SK-N-SH (cell line): Measurements from ENCODE around the gene TNFSF15. TPM values are rescaled to one million over a fixed set of nuclear protein-coding genes. Genes with fewer than 3 reads are reported as not detected.

Experiments used
- CTCF ChIA-PET: fragments of 300-600, 350-600 bp; formaldehyde crosslinking; extraction: SDS; loops from one replicate; lab custom pipeline; 2021; lab: Yijun Ruan, JAX
- POLR2A ChIA-PET: fragments of 350-600 bp; sonication (Branson Sonifier 250); formaldehyde crosslinking; extraction: SDS; loops from one replicate; lab custom pipeline; 2020; ENCODE audit warnings: antibody characterized with exemption, inconsistent platforms; lab: Yijun Ruan, JAX
- DNase-seq: peaks from one replicate; pipeline ENCODE4 v3.0.0; 2012
- H2AFZ ChIP-seq: fragments of 200-600 bp; sonication (generic); 2 replicates; pipeline ENCODE4 v1.8.1; 2016; ENCODE audit warnings: antibody characterized with exemption, mild to moderate bottlenecking, low read depth
- H3F3A ChIP-seq: fragments of 200-600 bp; sonication (generic); replicated peaks from 2 replicates; pipeline ENCODE3; 2016; ENCODE audit warnings: antibody characterized with exemption, mild to moderate bottlenecking; ENCODE audit not compliant: insufficient read depth
- H3K27ac ChIP-seq, 2 experiments: fragments of 200-500 bp in 1 of 2; fragments of 200-600 bp in 1 of 2; sonication (Bioruptor generic) in 1 of 2; sonication (generic), shearing (Covaris generic) in 1 of 2; 2 replicates each; pipeline versions ENCODE4 v1.5.1 to v1.6.1; 2014 to 2016; ENCODE audit warnings: low read depth in 2 of 2, inconsistent platforms in 1 of 2, low read length in 1 of 2, mild to moderate bottlenecking in 1 of 2, mixed read lengths in 1 of 2
- H3K27me3 ChIP-seq: fragments of 200-600 bp; sonication (generic), shearing (Covaris generic); 2 replicates; pipeline ENCODE4 v1.6.1; 2016; ENCODE audit warnings: mixed run types; ENCODE audit not compliant: insufficient read depth
- H3K36me3 ChIP-seq, 2 experiments: fragments of 200-500 bp in 1 of 2; fragments of 200-600 bp in 1 of 2; sonication (Bioruptor generic) in 1 of 2; sonication (generic) in 1 of 2; replicated peaks in 1 of 2; 2 replicates each; pipeline versions ENCODE3 to v1.5.1; 2014 to 2016; ENCODE audit warnings: low read length in 1 of 2, mild to moderate bottlenecking in 1 of 2; ENCODE audit not compliant: insufficient read depth in 2 of 2, control insufficient read depth in 1 of 2
- H3K4me1 ChIP-seq, 2 experiments: fragments of 200-500 bp in 1 of 2; fragments of 200-600 bp in 1 of 2; sonication (Bioruptor generic) in 1 of 2; sonication (generic), shearing (Covaris generic) in 1 of 2; 2 replicates each; pipeline versions ENCODE4 v1.5.1 to v1.6.1; 2014 to 2016; ENCODE audit warnings: low read depth in 1 of 2, low read length in 1 of 2, mixed run types in 1 of 2; ENCODE audit not compliant: insufficient read depth in 2 of 2, control insufficient read depth in 1 of 2
- H3K4me2 ChIP-seq: fragments of 200-600 bp; sonication (generic), shearing (Covaris generic); 2 replicates; pipeline ENCODE4 v1.6.1; 2017; ENCODE audit warnings: mixed run types
- H3K4me3 ChIP-seq, 2 experiments: fragments of 200-500 bp in 1 of 2; fragments of 200-600 bp in 1 of 2; sonication (Bioruptor generic) in 1 of 2; sonication (generic), shearing (Covaris generic) in 1 of 2; 2 replicates each; pipeline versions ENCODE4 v1.5.1 to v1.8.1; 2014 to 2016; ENCODE audit warnings: low read depth in 2 of 2, inconsistent platforms in 1 of 2, low read length in 1 of 2, mild to moderate bottlenecking in 1 of 2, mixed read lengths in 1 of 2, moderate library complexity in 1 of 2
- H3K79me2 ChIP-seq: fragments of 200-600 bp; sonication (generic); 2 replicates; pipeline ENCODE4 v1.8.1; 2017; ENCODE audit warnings: mild to moderate bottlenecking; ENCODE audit not compliant: insufficient read depth
- H3K9ac ChIP-seq: fragments of 200-600 bp; sonication (generic); 2 replicates; pipeline ENCODE4 v1.6.1; 2017; ENCODE audit warnings: mixed run types
- H3K9me2 ChIP-seq: fragments of 200-600 bp; sonication (generic); 2 replicates; pipeline ENCODE4 v1.6.1; 2017; ENCODE audit warnings: mixed run types
- H3K9me3 ChIP-seq: fragments of 200-600 bp; sonication (generic); 2 replicates; pipeline ENCODE4 v1.6.1; 2017; ENCODE audit warnings: mixed run types, mild to moderate bottlenecking, moderate library complexity
- H4K20me1 ChIP-seq: fragments of 200-600 bp; sonication (generic); 2 replicates; pipeline ENCODE4 v1.6.1; 2017; ENCODE audit warnings: mild to moderate bottlenecking, mixed run types; ENCODE audit not compliant: insufficient read depth
- CHD2 ChIP-seq: fragments of 150-350 bp; IDR thresholded peaks from 2 replicates; pipeline ENCODE4 v1.6.1; 2018; ENCODE audit warnings: low read length; ENCODE audit not compliant: partially characterized antibody
- ELF1 ChIP-seq: IDR thresholded peaks from 2 replicates; pipeline ENCODE4 v1.4.0; 2012
- EP300 ChIP-seq, 2 experiments: IDR thresholded peaks; 2 replicates each; pipeline versions ENCODE4 v1.4.0 to v1.6.1; 2012; ENCODE audit warnings: borderline replicate concordance in 1 of 2, low read depth in 1 of 2, low read length in 1 of 2
- EZH2phosphoT487 ChIP-seq: fragments of 200-600 bp; sonication (generic); IDR thresholded peaks from 2 replicates; pipeline ENCODE4 v1.6.1; 2017; ENCODE audit warnings: low read depth, mixed run types, mild to moderate bottlenecking, antibody characterized with exemption, moderate library complexity, borderline replicate concordance
- FOXM1 ChIP-seq: IDR thresholded peaks from 2 replicates; pipeline ENCODE4 v1.4.0; 2012; ENCODE audit warnings: low read depth, mild to moderate bottlenecking
- GATA2 ChIP-seq: sonication (generic); formaldehyde crosslinking; IDR thresholded peaks from 2 replicates; pipeline ENCODE4 v1.5.0; 2020; ENCODE audit warnings: mild to moderate bottlenecking, missing genetic modification reagents
- IRF3 ChIP-seq: fragments of 150-350 bp; IDR thresholded peaks from 2 replicates; pipeline ENCODE4 v1.6.1; 2016; ENCODE audit warnings: mild to moderate bottlenecking, low read depth, low read length
- MAX ChIP-seq: IDR thresholded peaks from 2 replicates; pipeline ENCODE4 v1.4.0; 2012; ENCODE audit warnings: low read depth
- MEF2A ChIP-seq: IDR thresholded peaks from 2 replicates; pipeline ENCODE4 v1.4.0; 2012; ENCODE audit warnings: low read depth, borderline replicate concordance
- MXI1 ChIP-seq: IDR thresholded peaks from 2 replicates; pipeline ENCODE4 v1.6.1; 2012; ENCODE audit warnings: mild to moderate bottlenecking, low read depth, low read length, improper control_type of control experiment
- NRF1 ChIP-seq: IDR thresholded peaks from 2 replicates; pipeline ENCODE4 v1.6.1; 2012; ENCODE audit warnings: low read depth, mild to moderate bottlenecking, low read length
- RFX5 ChIP-seq: IDR thresholded peaks from 2 replicates; pipeline ENCODE4 v1.6.1; 2012; ENCODE audit warnings: mild to moderate bottlenecking, improper control_type of control experiment, low read length
- RXRA ChIP-seq: IDR thresholded peaks from 2 replicates; pipeline ENCODE4 v1.4.0; 2012; ENCODE audit warnings: low read depth, mild to moderate bottlenecking, borderline replicate concordance
- TAF1 ChIP-seq: IDR thresholded peaks from 2 replicates; pipeline ENCODE4 v1.6.1; 2012; ENCODE audit warnings: low read depth, mild to moderate bottlenecking, low read length, moderate library complexity, borderline replicate concordance
- TEAD4 ChIP-seq: IDR thresholded peaks from 2 replicates; pipeline ENCODE4 v1.4.0; 2012; ENCODE audit warnings: mild to moderate bottlenecking, borderline replicate concordance; ENCODE audit not compliant: insufficient read depth
- USF1 ChIP-seq: IDR thresholded peaks from 2 replicates; pipeline ENCODE4 v1.4.0; 2012; ENCODE audit warnings: low read depth, borderline replicate concordance
- USF2 ChIP-seq: fragments of 150-350 bp; IDR thresholded peaks from 2 replicates; pipeline ENCODE4 v1.6.1; 2017; ENCODE audit warnings: antibody characterized with exemption, low read length, low read depth, borderline replicate concordance
- whole genome bisulfite sequencing: methylation state at CpG from one replicate; pipeline ENCODE4 v1.1.6; 2017; ENCODE audit warnings: low lambda C conversion rate; 5-methylcytosine and 5-hydroxymethylcytosine counted together
- polyA plus RNA-seq, 3 experiments: library from polyadenylated mRNA; depleted of rRNA; stranded (reverse); fragments of >200 nt; gene quantifications; 2 replicates each; pipeline ENCODE4 v1.2.3, GENCODE V29; 2012

The TNFSF15 gene
- polyA plus RNA-seq, 1 of the 3 experiments (the other 2 are of a cell fraction): 0.64 TPM

- POLR2A ChIA-PET: no interaction called here
- H3K9ac ChIP-seq: no peak overlapping the region
- WGBS: 62% methylated on average over 5 of the region's 5 CpGs
- H3F3A ChIP-seq: no peaks in the 10 kb centered on the region
- TF ChIP-seq CHD2: no peak
- TF ChIP-seq USF2: no peak
- TF ChIP-seq, all 33 proteins: peak for 0
- Histone ChIP-seq H3K4me2 (no peak overlapping the region), H3K4me1 (peaks cover 0 to 9% of the 10 kb centered on the region in 2 experiments; a peak in 2 of 4 replicates), H3K27ac (no peak overlapping the region), H3K4me3 (no peak overlapping the region), H3K9me2 (0 out of 2 replicates have a peak, but pooled peaks cover 3% of the 10 kb centered on the region), H3K27me3 (no peaks in the 10 kb centered on the region), H3K79me2 (no peaks in the 10 kb centered on the region), H2AFZ (no peak overlapping the region), H3K36me3 (no peaks in the 10 kb centered on the region), H4K20me1 (no peaks in the 10 kb centered on the region), H3K9me3 (0 out of 2 replicates have a peak, but pooled peaks cover 4% of the 10 kb centered on the region)
- DNase-seq: no peak
- CTCF ChIA-PET: no interaction called here
These were observed 39.5 kb upstream of the TNFSF15 start for GRCh38 chr9:114845373-114845772.

GRCh38 chr9:114844766-114845165, 38.9 kb upstream of the TNFSF15 start:
- H3K36me3 ChIP-seq: no peaks in the 10 kb centered on the region
- TF ChIP-seq MXI1 (no peak), RXRA (no peak), NRF1 (no peak), RFX5 (no peak), IRF3 (no peak), MEF2A (no peak), TEAD4 (no peak), GATA2 (no peak), ELF1 (no peak), FOXM1 (no peak), TAF1 (no peak), CHD2 (no peak), EP300 (IDR thresholded peaks at IDR 0.05; ENCODE audit: borderline replicate concordance in 1 of 2, low read depth in 1 of 2, low read length in 1 of 2) (no peak), EZH2phosphoT487 (no peak), USF1 (no peak), MAX (no peak)
- 0 out of 2 replicates have a peak, but pooled peaks cover 3% of the 10 kb centered on the region for H3K9me2 ChIP-seq
- H3K27ac ChIP-seq: no peak overlapping the region
- CTCF ChIA-PET: no interaction called here
- H3K9me3 ChIP-seq: 0 out of 2 replicates have a peak, but pooled peaks cover 4% of the 10 kb centered on the region
- POLR2A ChIA-PET: no interaction called here
- H3K4me1 ChIP-seq: peaks cover 0 to 4% of the 10 kb centered on the region in 2 experiments; a peak in 1 of 4 replicates
- no peak overlapping the region for H2AFZ ChIP-seq
- 37% methylated on average over 3 of the region's 3 CpGs for WGBS
- no peaks in the 10 kb centered on the region for H3K27me3 ChIP-seq
- H4K20me1 ChIP-seq: no peaks in the 10 kb centered on the region
- H3K4me2 ChIP-seq: no peak overlapping the region
- H3K79me2 ChIP-seq: no peaks in the 10 kb centered on the region
- no peak for DNase-seq
- H3K9ac ChIP-seq: no peak overlapping the region
- H3K4me3 ChIP-seq: no peak overlapping the region
- H3F3A ChIP-seq: no peaks in the 10 kb centered on the region
